ENCODE data around the gene TINAGL1. TPM values are rescaled to one million over a fixed set of nuclear protein-coding genes. Genes with fewer than 3 reads are reported as not detected.

TINAGL1 gene
- total RNA-seq, 1 experiment from 2014 or later, result 2.5 TPM

DNA sequence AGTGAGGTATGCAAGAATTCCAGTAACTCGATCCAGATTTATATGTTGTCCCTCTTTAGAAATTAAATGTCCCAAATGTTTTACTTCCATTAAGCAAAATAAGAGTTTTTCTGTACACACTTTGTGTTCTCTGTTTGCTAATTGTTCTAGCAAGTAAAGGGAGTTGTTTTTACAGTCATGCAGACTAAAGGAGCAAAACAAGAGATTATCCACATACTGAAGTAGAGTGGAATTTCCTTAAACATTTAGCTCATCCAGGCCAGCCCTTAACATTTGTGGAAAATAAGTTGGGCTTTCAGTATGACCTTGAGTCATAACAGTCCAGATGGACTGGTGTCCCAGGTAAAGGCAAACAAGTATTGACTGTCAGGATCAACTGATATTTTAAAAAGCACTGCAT lies 44.1 kb upstream of the TINAGL1 start:
- Histone ChIP-seq H3K79me1 (ENCODE audit: insufficient read depth, low read depth, low read length, poor library complexity, severe bottlenecking) (no peaks in the 10 kb centered on the region), H3K9ac (ENCODE audit: extremely low read depth, insufficient read length, low read length) (no peak overlapping the region), H3K4me2 (ENCODE audit: insufficient read depth, insufficient read length, low read length) (no peak overlapping the region), H3K9me3 (ENCODE audit: control insufficient read depth, low read depth, low read length) (no peaks in the 10 kb centered on the region), H2AFZ (ENCODE audit: low read length) (no peak overlapping the region), H3T11ph (ENCODE audit: low read length) (no peak overlapping the region), H2BK15ac (ENCODE audit: low read depth, low read length) (no peak overlapping the region), H3K56ac (ENCODE audit: insufficient read length, low read depth, low read length) (no peak overlapping the region), H2BK12ac (ENCODE audit: insufficient read length, low read depth, low read length) (no peak overlapping the region), H3K14ac (ENCODE audit: insufficient read depth, low read length) (no peak overlapping the region), H4K91ac (ENCODE audit: insufficient read length, low read depth, low read length) (no peak overlapping the region), H2BK5ac (ENCODE audit: insufficient read length, low read length) (no peak overlapping the region), H3K18ac (ENCODE audit: insufficient read length, low read depth, low read length) (no peak overlapping the region), H2AK5ac (ENCODE audit: insufficient read length, low read length) (no peak overlapping the region), H4K8ac (replicated peaks; ENCODE audit: insufficient read length, low read depth, low read length) (no peak overlapping the region), H4K5ac (ENCODE audit: insufficient read length, low read depth, low read length) (no peak overlapping the region), H3K27ac (ENCODE audit: insufficient read length, low read depth, low read length) (no peak overlapping the region), H3K79me2 (ENCODE audit: insufficient read depth, low read length) (no peaks in the 10 kb centered on the region), H3K23ac (ENCODE audit: insufficient read length, low read depth, low read length) (no peak overlapping the region), H4K20me1 (ENCODE audit: control insufficient read depth, insufficient read depth, insufficient read length) (no peaks in the 10 kb centered on the region), H2BK120ac (ENCODE audit: low read depth, low read length, poor library complexity, severe bottlenecking) (no peak overlapping the region), H2BK20ac (ENCODE audit: low read depth, low read length, poor library complexity, severe bottlenecking) (no peak overlapping the region), H3K4ac (ENCODE audit: low read depth, low read length) (no peak overlapping the region), H3K27me3 (ENCODE audit: insufficient read depth, low read length) (no peaks in the 10 kb centered on the region), H3K23me2 (ENCODE audit: insufficient read length, low read depth, low read length, poor library complexity, severe bottlenecking) (no peaks in the 10 kb centered on the region), H3K4me1 (ENCODE audit: insufficient read depth, low read length) (no peaks in the 10 kb centered on the region)
- Mint-ChIP-seq H3K4me1 (peaks cover 4% of the 10 kb centered on the region in 2 experiments; a peak in 3 of 4 replicates), H3K27ac (no peak overlapping the region), H3K4me3 (no peak overlapping the region), H3K27me3 (ENCODE audit: low read depth) (no peaks in the 10 kb centered on the region), H3K9me3 (no peaks in the 10 kb centered on the region), H3K36me3 (ENCODE audit: insufficient read depth in 1 of 3, low read depth in 3 of 3) (no peaks in the 10 kb centered on the region)
- TF ChIP-seq, protein P1, sequence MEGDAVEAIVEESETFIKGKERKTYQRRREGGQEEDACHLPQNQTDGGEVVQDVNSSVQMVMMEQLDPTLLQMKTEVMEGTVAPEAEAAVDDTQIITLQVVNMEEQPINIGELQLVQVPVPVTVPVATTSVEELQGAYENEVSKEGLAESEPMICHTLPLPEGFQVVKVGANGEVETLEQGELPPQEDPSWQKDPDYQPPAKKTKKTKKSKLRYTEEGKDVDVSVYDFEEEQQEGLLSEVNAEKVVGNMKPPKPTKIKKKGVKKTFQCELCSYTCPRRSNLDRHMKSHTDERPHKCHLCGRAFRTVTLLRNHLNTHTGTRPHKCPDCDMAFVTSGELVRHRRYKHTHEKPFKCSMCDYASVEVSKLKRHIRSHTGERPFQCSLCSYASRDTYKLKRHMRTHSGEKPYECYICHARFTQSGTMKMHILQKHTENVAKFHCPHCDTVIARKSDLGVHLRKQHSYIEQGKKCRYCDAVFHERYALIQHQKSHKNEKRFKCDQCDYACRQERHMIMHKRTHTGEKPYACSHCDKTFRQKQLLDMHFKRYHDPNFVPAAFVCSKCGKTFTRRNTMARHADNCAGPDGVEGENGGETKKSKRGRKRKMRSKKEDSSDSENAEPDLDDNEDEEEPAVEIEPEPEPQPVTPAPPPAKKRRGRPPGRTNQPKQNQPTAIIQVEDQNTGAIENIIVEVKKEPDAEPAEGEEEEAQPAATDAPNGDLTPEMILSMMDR (conservative IDR thresholded peaks at IDR 0.05), result no peak
- DNase-seq, result no peak
- no CpG with 5 or more reads among the region's 1 CpG for WGBS (ENCODE audit: extremely low coverage, insufficient read length, low lambda C conversion rate)

Measured in H9 (cell line).